Measurements from ENCODE around the gene SCAF8.

Gene SCAF8

DNA sequence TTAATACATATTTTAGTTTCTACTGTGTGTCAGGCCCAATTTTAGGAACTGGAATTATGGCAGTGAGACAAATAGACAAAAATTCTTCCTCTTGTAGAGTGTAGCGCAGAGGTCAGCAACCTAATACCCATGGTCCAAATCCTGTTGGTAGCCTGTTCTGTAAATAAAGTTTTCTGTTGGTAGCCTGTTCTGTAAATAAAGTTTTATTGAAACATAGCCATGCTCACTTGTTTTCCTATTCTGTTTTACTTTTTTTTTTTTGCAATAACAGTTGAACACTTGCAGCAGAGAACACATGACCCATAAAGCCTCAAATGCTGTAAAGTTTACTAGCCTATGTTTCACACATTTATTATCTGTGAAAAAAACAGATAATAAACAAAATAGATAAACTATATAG, 87.9 kb downstream of the SCAF8 start:
- Histone ChIP-seq H3K4me1 (ENCODE audit: control insufficient read depth in 2 of 2, insufficient read depth in 1 of 2, low read depth in 1 of 2, low read length in 2 of 2) (no peaks in the 10 kb centered on the region), H2BK15ac (ENCODE audit: low read length) (no peak overlapping the region), H3K23ac (ENCODE audit: low read depth, low read length, poor library complexity) (no peak overlapping the region), H4K8ac (ENCODE audit: low read depth, low read length) (no peak overlapping the region), H3K79me1 (ENCODE audit: low read depth, low read length) (no peaks in the 10 kb centered on the region), H3K36me3 (replicated peaks in 1 of 2; ENCODE audit: control insufficient read depth in 2 of 2, insufficient read depth in 2 of 2, low read length in 2 of 2) (peaks cover 25 to 100% of the 10 kb centered on the region in 2 donors), H3K9ac (ENCODE audit: low read depth, low read length, poor library complexity) (no peak overlapping the region), H2AFZ (ENCODE audit: low read length) (no peak overlapping the region), H3K27ac (replicated peaks; ENCODE audit: low read length) (no peak overlapping the region), H2BK5ac (ENCODE audit: low read length) (no peak overlapping the region), H4K91ac (ENCODE audit: low read depth, low read length, poor library complexity) (no peak overlapping the region), H3K4ac (ENCODE audit: low read length) (no peak overlapping the region), H3K9me3 (replicated peaks in 1 of 2; ENCODE audit: control insufficient read depth in 2 of 2, insufficient read depth in 1 of 2, low read depth in 1 of 2, low read length in 2 of 2) (no peaks in the 10 kb centered on the region), H3K4me2 (ENCODE audit: insufficient read depth, low read length, poor library complexity, severe bottlenecking) (no peak overlapping the region), H2AK5ac (ENCODE audit: low read depth, low read length) (no peak overlapping the region), H3K14ac (ENCODE audit: low read length) (no peak overlapping the region), H2BK120ac (ENCODE audit: low read depth, low read length) (no peak overlapping the region), H3K18ac (ENCODE audit: low read length) (no peak overlapping the region), H3K27me3 (ENCODE audit: control insufficient read depth in 3 of 3, insufficient read depth in 3 of 3, low read depth in 1 of 3, low read length in 3 of 3) (no peaks in the 10 kb centered on the region), H2BK12ac (ENCODE audit: low read length) (no peak overlapping the region), H3K4me3 (ENCODE audit: low read length in 2 of 2) (no peak overlapping the region)
- no CpG with 5 or more reads among the region's 1 CpG for WGBS, 2 donors (ENCODE audit: extremely low coverage in 2 of 2, insufficient read length in 2 of 2, insufficient replicate concordance in 1 of 2)
- DNase-seq (ENCODE audit: low spot score) = no peak

DNA sequence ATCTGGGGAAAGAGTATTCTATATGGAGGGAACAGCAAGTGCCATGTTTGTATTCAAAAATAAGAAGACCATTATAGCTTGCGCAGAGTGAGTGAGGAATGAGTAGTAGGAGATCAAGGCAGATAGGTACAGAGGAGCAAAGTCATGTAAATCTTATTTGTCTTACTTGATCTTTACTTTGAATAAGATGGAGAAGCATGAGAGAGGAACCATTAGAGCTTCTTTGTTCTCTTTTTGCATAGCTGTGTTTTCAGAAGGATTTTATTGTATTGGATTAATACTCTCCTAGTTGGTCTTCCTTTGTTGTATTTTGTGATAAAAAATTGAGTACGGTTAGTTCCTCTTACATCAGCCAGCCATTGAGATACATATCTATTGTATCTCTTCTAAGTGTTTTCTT, 88.4 kb downstream of the SCAF8 start:
- Histone ChIP-seq H2AFZ (ENCODE audit: low read length) (no peak overlapping the region), H3K9me3 (replicated peaks in 1 of 2; ENCODE audit: control insufficient read depth in 2 of 2, insufficient read depth in 1 of 2, low read depth in 1 of 2, low read length in 2 of 2) (no peaks in the 10 kb centered on the region), H3K4me2 (ENCODE audit: insufficient read depth, low read length, poor library complexity, severe bottlenecking) (no peak overlapping the region), H3K23ac (ENCODE audit: low read depth, low read length, poor library complexity) (no peak overlapping the region), H3K79me1 (ENCODE audit: low read depth, low read length) (no peaks in the 10 kb centered on the region), H2BK15ac (ENCODE audit: low read length) (no peak overlapping the region), H3K4ac (ENCODE audit: low read length) (no peak overlapping the region), H3K4me1 (ENCODE audit: control insufficient read depth in 2 of 2, insufficient read depth in 1 of 2, low read depth in 1 of 2, low read length in 2 of 2) (no peaks in the 10 kb centered on the region), H2BK12ac (ENCODE audit: low read length) (no peak overlapping the region), H3K9ac (ENCODE audit: low read depth, low read length, poor library complexity) (no peak overlapping the region), H2AK5ac (ENCODE audit: low read depth, low read length) (no peak overlapping the region), H3K27me3 (ENCODE audit: control insufficient read depth in 3 of 3, insufficient read depth in 3 of 3, low read depth in 1 of 3, low read length in 3 of 3) (no peaks in the 10 kb centered on the region), H2BK120ac (ENCODE audit: low read depth, low read length) (no peak overlapping the region), H3K4me3 (ENCODE audit: low read length in 2 of 2) (no peak overlapping the region), H3K27ac (replicated peaks; ENCODE audit: low read length) (no peak overlapping the region), H4K8ac (ENCODE audit: low read depth, low read length) (no peak overlapping the region), H4K91ac (ENCODE audit: low read depth, low read length, poor library complexity) (no peak overlapping the region), H2BK5ac (ENCODE audit: low read length) (no peak overlapping the region), H3K14ac (ENCODE audit: low read length) (no peak overlapping the region), H3K36me3 (replicated peaks in 1 of 2; ENCODE audit: control insufficient read depth in 2 of 2, insufficient read depth in 2 of 2, low read length in 2 of 2) (peaks cover 23 to 100% of the 10 kb centered on the region in 2 donors), H3K18ac (ENCODE audit: low read length) (no peak overlapping the region)
- no CpG with 5 or more reads among the region's 2 CpGs for WGBS, 2 donors (ENCODE audit: extremely low coverage in 2 of 2, insufficient read length in 2 of 2, insufficient replicate concordance in 1 of 2)
- no peak for DNase-seq (ENCODE audit: low spot score)

DNA sequence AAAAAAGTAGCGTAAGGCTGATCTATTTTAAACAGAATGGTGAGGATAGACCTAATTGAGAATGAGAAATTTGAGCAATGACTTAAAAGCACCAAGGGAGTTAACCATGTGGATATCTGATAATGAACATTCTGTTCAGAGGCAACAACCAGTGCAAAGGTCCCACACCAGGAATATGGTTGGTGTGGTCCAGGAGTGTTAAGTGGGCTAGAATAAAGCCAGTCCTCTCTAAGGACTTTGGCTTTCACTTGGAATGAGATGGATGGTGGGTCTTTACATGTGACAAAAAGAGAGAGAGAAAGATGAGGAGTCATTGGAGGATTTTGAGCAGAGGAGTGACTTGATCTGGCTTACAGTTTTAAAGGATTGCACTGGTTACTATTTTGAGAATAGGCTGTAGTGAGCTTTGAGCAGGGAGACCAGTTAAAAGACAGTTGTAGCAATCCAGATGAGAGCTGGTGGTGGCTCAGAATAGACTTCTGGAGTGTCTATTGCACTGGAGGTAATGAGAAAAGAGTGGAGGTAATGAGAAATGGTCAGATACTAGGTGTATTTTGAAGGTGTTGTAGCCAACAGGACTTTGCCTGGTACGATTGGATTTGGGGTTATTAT, 89.8 kb downstream of the SCAF8 start:
- Histone ChIP-seq H2BK120ac (ENCODE audit: low read depth, low read length) (no peak overlapping the region), H3K4me3 (ENCODE audit: low read length in 2 of 2) (no peak overlapping the region), H3K4ac (ENCODE audit: low read length) (no peak overlapping the region), H3K27ac (replicated peaks; ENCODE audit: low read length) (no peak overlapping the region), H3K27me3 (ENCODE audit: control insufficient read depth in 3 of 3, insufficient read depth in 3 of 3, low read depth in 1 of 3, low read length in 3 of 3) (no peaks in the 10 kb centered on the region), H3K23ac (ENCODE audit: low read depth, low read length, poor library complexity) (no peak overlapping the region), H4K91ac (ENCODE audit: low read depth, low read length, poor library complexity) (no peak overlapping the region), H2BK15ac (ENCODE audit: low read length) (no peak overlapping the region), H2BK12ac (ENCODE audit: low read length) (no peak overlapping the region), H3K14ac (ENCODE audit: low read length) (no peak overlapping the region), H3K4me2 (ENCODE audit: insufficient read depth, low read length, poor library complexity, severe bottlenecking) (no peak overlapping the region), H3K79me1 (ENCODE audit: low read depth, low read length) (no peaks in the 10 kb centered on the region), H3K36me3 (replicated peaks in 1 of 2; ENCODE audit: control insufficient read depth in 2 of 2, insufficient read depth in 2 of 2, low read length in 2 of 2) (peaks cover 20 to 100% of the 10 kb centered on the region in 2 donors), H4K8ac (ENCODE audit: low read depth, low read length) (no peak overlapping the region), H3K18ac (ENCODE audit: low read length) (no peak overlapping the region), H3K9me3 (replicated peaks in 1 of 2; ENCODE audit: control insufficient read depth in 2 of 2, insufficient read depth in 1 of 2, low read depth in 1 of 2, low read length in 2 of 2) (no peaks in the 10 kb centered on the region), H3K9ac (ENCODE audit: low read depth, low read length, poor library complexity) (no peak overlapping the region), H2AFZ (ENCODE audit: low read length) (no peak overlapping the region), H3K4me1 (ENCODE audit: control insufficient read depth in 2 of 2, insufficient read depth in 1 of 2, low read depth in 1 of 2, low read length in 2 of 2) (no peaks in the 10 kb centered on the region), H2BK5ac (ENCODE audit: low read length) (no peak overlapping the region), H2AK5ac (ENCODE audit: low read depth, low read length) (no peak overlapping the region)
- WGBS, 2 donors (ENCODE audit: extremely low coverage in 2 of 2, insufficient read length in 2 of 2, insufficient replicate concordance in 1 of 2) = no CpG with 5 or more reads among the region's 2 CpGs
- DNase-seq (ENCODE audit: low spot score) = no peak

DNA sequence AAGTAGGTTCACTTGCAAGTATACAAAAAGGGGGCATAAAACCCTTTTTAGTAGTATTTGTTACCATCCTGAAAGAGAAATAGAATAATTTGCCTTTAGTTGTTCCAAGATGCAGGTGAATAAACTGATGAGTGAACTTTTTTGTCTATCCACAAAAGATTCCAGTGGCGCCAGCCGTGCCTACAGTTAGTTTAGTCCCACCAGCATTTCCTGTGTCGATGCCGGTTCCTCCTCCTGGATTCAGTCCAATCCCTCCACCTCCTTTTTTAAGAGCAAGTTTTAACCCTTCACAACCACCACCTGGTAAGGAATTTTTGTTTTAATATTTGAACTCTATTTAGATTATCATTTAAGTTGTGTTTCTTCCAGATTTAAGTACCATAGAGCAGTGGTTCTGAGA, 90.9 kb downstream of the SCAF8 start:
- Histone ChIP-seq H3K14ac (ENCODE audit: low read length) (no peak overlapping the region), H3K23ac (ENCODE audit: low read depth, low read length, poor library complexity) (no peak overlapping the region), H3K4me2 (ENCODE audit: insufficient read depth, low read length, poor library complexity, severe bottlenecking) (no peak overlapping the region), H3K27me3 (ENCODE audit: control insufficient read depth in 3 of 3, insufficient read depth in 3 of 3, low read depth in 1 of 3, low read length in 3 of 3) (no peaks in the 10 kb centered on the region), H3K4me3 (ENCODE audit: low read length in 2 of 2) (no peak overlapping the region), H4K91ac (ENCODE audit: low read depth, low read length, poor library complexity) (no peak overlapping the region), H2BK120ac (ENCODE audit: low read depth, low read length) (no peak overlapping the region), H3K4me1 (ENCODE audit: control insufficient read depth in 2 of 2, insufficient read depth in 1 of 2, low read depth in 1 of 2, low read length in 2 of 2) (no peaks in the 10 kb centered on the region), H2AFZ (ENCODE audit: low read length) (no peak overlapping the region), H3K18ac (ENCODE audit: low read length) (no peak overlapping the region), H3K36me3 (replicated peaks in 1 of 2; ENCODE audit: control insufficient read depth in 2 of 2, insufficient read depth in 2 of 2, low read length in 2 of 2) (peaks cover 20 to 100% of the 10 kb centered on the region in 2 donors), H3K9ac (ENCODE audit: low read depth, low read length, poor library complexity) (no peak overlapping the region), H2BK15ac (ENCODE audit: low read length) (no peak overlapping the region), H3K27ac (replicated peaks; ENCODE audit: low read length) (no peak overlapping the region), H2AK5ac (ENCODE audit: low read depth, low read length) (no peak overlapping the region), H2BK12ac (ENCODE audit: low read length) (no peak overlapping the region), H4K8ac (ENCODE audit: low read depth, low read length) (no peak overlapping the region), H3K9me3 (replicated peaks in 1 of 2; ENCODE audit: control insufficient read depth in 2 of 2, insufficient read depth in 1 of 2, low read depth in 1 of 2, low read length in 2 of 2) (no peaks in the 10 kb centered on the region), H3K79me1 (ENCODE audit: low read depth, low read length) (no peaks in the 10 kb centered on the region), H3K4ac (ENCODE audit: low read length) (no peak overlapping the region), H2BK5ac (ENCODE audit: low read length) (no peak overlapping the region)
- no CpG with 5 or more reads among the region's 4 CpGs for WGBS, 2 donors (ENCODE audit: extremely low coverage in 2 of 2, insufficient read length in 2 of 2, insufficient replicate concordance in 1 of 2)
- DNase-seq (ENCODE audit: low spot score) = no peak
